ENCODE results near the gene KIF13A.
"Not testable (repeated sequence)": the region's sequence is repeated elsewhere in the genome, so short reads cannot be mapped to it uniquely, and the experiment has no call there.

The KIF13A gene

GRCh38 chr6:17842014-17842776 is 145.2 kb downstream of the KIF13A start:
- DNase-seq, result no peak

GRCh38 chr6:17839513-17840223 is 147.8 kb downstream of the KIF13A start:
- no peak for DNase-seq

GRCh38 chr6:17836293-17836692 is 151.1 kb downstream of the KIF13A start:
- DNase-seq, result no peak

- DNase-seq, result no peak
These were observed 151.7 kb downstream of the KIF13A start for GRCh38 chr6:17835784-17836183.

GRCh38 chr6:17831135-17831534 is 156.3 kb downstream of the KIF13A start:
- DNase-seq, result no peak

GRCh38 chr6:17829905-17830304 is 157.5 kb downstream of the KIF13A start:
- no peak for DNase-seq

- DNase-seq, result no peak
These were observed 159.3 kb downstream of the KIF13A start for GRCh38 chr6:17828149-17828548.

GRCh38 chr6:17826301-17826700 is 161.1 kb downstream of the KIF13A start:
- DNase-seq, result no peak

- no peak for DNase-seq
These were observed 167.4 kb downstream of the KIF13A start for GRCh38 chr6:17820055-17820454.

- no peak for DNase-seq
These were observed 169.7 kb downstream of the KIF13A start for GRCh38 chr6:17817763-17818162.

GRCh38 chr6:17816921-17817611 is 170.4 kb downstream of the KIF13A start:
- no peak for DNase-seq

- no peak for DNase-seq
These were observed 173.9 kb downstream of the KIF13A start for GRCh38 chr6:17813542-17813941.

- DNase-seq, result no peak
These were observed 175.1 kb downstream of the KIF13A start for GRCh38 chr6:17812311-17812710.

GRCh38 chr6:17808609-17809008 is 178.8 kb downstream of the KIF13A start:
- DNase-seq, result no peak

- DNase-seq, result not testable (repeated sequence)
These were observed 180.0 kb downstream of the KIF13A start for GRCh38 chr6:17807431-17807830.

- DNase-seq, result no peak
These were observed 184.0 kb downstream of the KIF13A start for GRCh38 chr6:17803409-17803808.

- no peak for DNase-seq
These were observed 188.8 kb downstream of the KIF13A start for GRCh38 chr6:17798477-17799154.

GRCh38 chr6:17790489-17790888 is 196.9 kb downstream of the KIF13A start:
- no peak for DNase-seq

- DNase-seq, result no peak
These were observed 202.2 kb downstream of the KIF13A start for GRCh38 chr6:17785094-17785787.

- DNase-seq, result no peak
These were observed 207.4 kb downstream of the KIF13A start for GRCh38 chr6:17780061-17780460.

- DNase-seq, result no peak
These were observed 215.8 kb downstream of the KIF13A start for GRCh38 chr6:17771609-17772008.

- DNase-seq, result no peak
These were observed 218.6 kb downstream of the KIF13A start for GRCh38 chr6:17768881-17769280.

- no peak for DNase-seq
These were observed 219.0 kb downstream of the KIF13A start for GRCh38 chr6:17768388-17768787.
